HepG2 (cell line): Measurements from ENCODE around the gene MAP3K8. TPM values are rescaled to one million over a fixed set of nuclear protein-coding genes. Genes with fewer than 3 reads are reported as not detected.

Experiments used
- ARID3A ChIP-seq: IDR thresholded peaks from 2 replicates; pipeline ENCODE4 v1.6.1; 2012; ENCODE audit warnings: low read depth, low read length, improper control_type of control experiment
- PHF21A ChIP-seq: sonication (generic); formaldehyde crosslinking; IDR thresholded peaks from 2 replicates; pipeline ENCODE4 v1.5.0; 2020; ENCODE audit warnings: mild to moderate bottlenecking, missing genetic modification reagents
- REPIN1 ChIP-seq: sonication (generic); formaldehyde crosslinking; IDR thresholded peaks from 2 replicates; pipeline ENCODE4 v1.8.0; 2022; ENCODE audit warnings: missing genetic modification reagents, low read depth, mild to moderate bottlenecking, borderline replicate concordance
- SP1 ChIP-seq, 2 experiments: fragments of 450-650 bp in 1 of 2; sonication (generic) in 1 of 2; formaldehyde crosslinking in 1 of 2; IDR thresholded peaks; 2 replicates each; pipeline versions ENCODE4 v1.4.0 to v1.6.1; 2016 to 2020; ENCODE audit warnings: missing genetic modification reagents in 1 of 2
- SYNCRIP ChIP-seq: fragments of 200-400 bp; formaldehyde crosslinking; IDR thresholded peaks from 2 replicates; pipeline ENCODE4 v1.6.1; 2018; ENCODE audit warnings: mild to moderate bottlenecking, low read depth, low read length; ENCODE audit not compliant: insufficient read depth
- TARDBP ChIP-seq: sonication (generic); formaldehyde crosslinking; IDR thresholded peaks from 2 replicates; pipeline ENCODE4 v1.8.0; 2022; ENCODE audit warnings: mild to moderate bottlenecking, missing genetic modification reagents
- TCF7L2 ChIP-seq: IDR thresholded peaks from 2 replicates; pipeline ENCODE4 v1.6.1; 2011; ENCODE audit warnings: mild to moderate bottlenecking, low read depth, low read length, moderate library complexity
- TFAP4 ChIP-seq: sonication (generic); IDR thresholded peaks from 2 replicates; pipeline ENCODE4 v1.6.1; 2016; ENCODE audit warnings: low read depth, borderline replicate concordance
- ZNF138 ChIP-seq: sonication (generic); formaldehyde crosslinking; IDR thresholded peaks from 2 replicates; pipeline ENCODE4 v1.5.0; 2020; ENCODE audit warnings: mild to moderate bottlenecking, low read depth, missing genetic modification reagents
- ZNF280D ChIP-seq: sonication (generic); formaldehyde crosslinking; IDR thresholded peaks from 2 replicates; pipeline ENCODE4 v1.5.1; 2020; ENCODE audit warnings: mild to moderate bottlenecking, missing genetic modification reagents
- ZNF549 ChIP-seq: sonication (generic); formaldehyde crosslinking; IDR thresholded peaks from 2 replicates; pipeline ENCODE4 v1.5.0; 2020; ENCODE audit warnings: missing genetic modification reagents
- ZNF550 ChIP-seq: sonication (generic); formaldehyde crosslinking; IDR thresholded peaks from 2 replicates; pipeline ENCODE4 v1.4.0; 2020; ENCODE audit warnings: mild to moderate bottlenecking, missing genetic modification reagents, borderline replicate concordance
- ZNF749 ChIP-seq: sonication (generic); formaldehyde crosslinking; IDR thresholded peaks from 2 replicates; pipeline ENCODE4 v1.8.0; 2022; ENCODE audit warnings: mild to moderate bottlenecking, missing genetic modification reagents, moderate library complexity, borderline replicate concordance
- polyA plus RNA-seq, 8 experiments: library from polyadenylated mRNA; depleted of rRNA in 3 of 8; stranded (reverse) in 7 of 8; unstranded in 1 of 8; fragments of >200 nt; fragmentation: Illumina TruSeq in 4 of 8; extraction: Trizol in 4 of 8; gene quantifications; 2 replicates each; pipeline versions ENCODE4 v1.2.1 to v1.2.3, GENCODE V29; 2011 to 2016; ENCODE audit warnings: low read depth in 4 of 8, missing spikeins in 1 of 8, mixed read lengths in 1 of 8; ENCODE audit not compliant: insufficient read depth in 1 of 8
- total RNA-seq, 5 experiments: library from RNA; depleted of rRNA; stranded (reverse); fragments of >200 nt; fragmentation: Illumina TruSeq; extraction: Trizol; gene quantifications; 2 replicates each; pipeline ENCODE4 v1.2.3, GENCODE V29; 2016; ENCODE audit warnings: low read depth in 1 of 5
- TF ChIP-seq, protein P1 (sequence below): sonication (generic); formaldehyde crosslinking; IDR thresholded peaks from 2 replicates; pipeline ENCODE4 v1.5.0; 2020; ENCODE audit warnings: mild to moderate bottlenecking, missing genetic modification reagents
- TF ChIP-seq, protein P2 (sequence below): sonication (generic); formaldehyde crosslinking; IDR thresholded peaks from 2 replicates; pipeline ENCODE4 v1.4.0; 2020; ENCODE audit warnings: missing genetic modification reagents

The MAP3K8 gene
- total and polyA plus RNA-seq, 2 of the 13 experiments (the other 11 are each of a cell fraction or from before 2014, with no cell fraction given): 19.3 to 37.9 TPM

DNA sequence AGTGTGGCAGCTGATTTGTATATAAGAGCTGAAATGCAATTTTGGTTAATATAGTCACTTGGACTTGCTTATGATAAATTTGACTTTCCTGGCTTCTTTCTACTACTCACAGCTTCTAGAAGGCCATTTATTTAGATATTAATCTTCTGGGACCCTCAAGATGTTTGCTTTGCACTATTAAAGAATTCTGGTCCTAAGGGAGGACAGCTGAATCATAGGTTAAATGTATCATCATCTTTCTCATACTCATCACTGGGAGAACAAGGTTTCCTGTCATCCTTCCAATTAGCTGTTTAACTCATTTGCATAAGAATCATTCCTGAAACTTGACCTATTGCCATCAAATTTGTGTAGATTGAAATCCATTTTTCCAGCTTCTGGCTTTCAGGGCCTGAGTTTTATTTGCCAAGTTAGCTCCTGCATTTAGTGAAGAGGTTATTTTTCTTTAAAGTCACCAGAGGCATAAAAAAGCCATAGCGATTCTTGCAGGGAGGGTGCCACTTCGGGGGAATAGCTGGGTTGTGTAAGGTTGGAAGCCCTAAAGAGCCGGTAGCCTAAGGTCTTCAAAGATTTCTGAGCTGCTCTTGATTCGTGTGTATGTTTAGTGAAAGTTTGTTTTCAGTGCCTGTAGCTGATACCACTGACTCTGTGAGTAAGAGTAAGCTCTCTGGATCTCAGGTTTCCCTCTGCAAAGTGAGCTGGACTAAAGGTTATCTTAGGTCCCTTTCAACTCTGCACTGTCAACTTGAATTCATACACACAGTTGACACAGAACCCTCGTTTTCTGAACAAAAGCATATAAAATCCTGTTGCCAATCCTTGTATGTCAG lies 4.3 kb downstream of the MAP3K8 start (continued):
- TF ChIP-seq ZNF550 (no peak), ZNF749 (CRISPR knock-in tag) (no peak), ZNF549 (CRISPR knock-in tag) (no peak), PHF21A (CRISPR knock-in tag) (peak; percentile 63; the same call in 1 of the 2 replicates), SP1 (IDR thresholded peaks at IDR 0.05) (no peak), SP1 (CRISPR knock-in tag; IDR thresholded peaks at IDR 0.05) (no peak), ZNF138 (CRISPR knock-in tag) (no peak), TFAP4 (peak; percentile 17; the same call in 1 of the 2 replicates), REPIN1 (CRISPR knock-in tag) (peak; percentile 25; the same call in 1 of the 2 replicates), SYNCRIP (no peak), ARID3A (peak; percentile 54; the same call in 1 of the 2 replicates), TARDBP (CRISPR knock-in tag) (peak; percentile 75; the same call in 1 of the 2 replicates), TCF7L2 (peak; percentile 44; the same call in 1 of the 2 replicates), ZNF280D (CRISPR knock-in tag) (no peak)
- TF ChIP-seq, protein P1, sequence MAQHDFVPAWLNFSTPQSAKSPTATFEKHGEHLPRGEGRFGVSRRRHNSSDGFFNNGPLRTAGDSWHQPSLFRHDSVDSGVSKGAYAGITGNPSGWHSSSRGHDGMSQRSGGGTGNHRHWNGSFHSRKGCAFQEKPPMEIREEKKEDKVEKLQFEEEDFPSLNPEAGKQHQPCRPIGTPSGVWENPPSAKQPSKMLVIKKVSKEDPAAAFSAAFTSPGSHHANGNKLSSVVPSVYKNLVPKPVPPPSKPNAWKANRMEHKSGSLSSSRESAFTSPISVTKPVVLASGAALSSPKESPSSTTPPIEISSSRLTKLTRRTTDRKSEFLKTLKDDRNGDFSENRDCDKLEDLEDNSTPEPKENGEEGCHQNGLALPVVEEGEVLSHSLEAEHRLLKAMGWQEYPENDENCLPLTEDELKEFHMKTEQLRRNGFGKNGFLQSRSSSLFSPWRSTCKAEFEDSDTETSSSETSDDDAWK (CRISPR knock-in tag): no peak
- TF ChIP-seq, protein P2, sequence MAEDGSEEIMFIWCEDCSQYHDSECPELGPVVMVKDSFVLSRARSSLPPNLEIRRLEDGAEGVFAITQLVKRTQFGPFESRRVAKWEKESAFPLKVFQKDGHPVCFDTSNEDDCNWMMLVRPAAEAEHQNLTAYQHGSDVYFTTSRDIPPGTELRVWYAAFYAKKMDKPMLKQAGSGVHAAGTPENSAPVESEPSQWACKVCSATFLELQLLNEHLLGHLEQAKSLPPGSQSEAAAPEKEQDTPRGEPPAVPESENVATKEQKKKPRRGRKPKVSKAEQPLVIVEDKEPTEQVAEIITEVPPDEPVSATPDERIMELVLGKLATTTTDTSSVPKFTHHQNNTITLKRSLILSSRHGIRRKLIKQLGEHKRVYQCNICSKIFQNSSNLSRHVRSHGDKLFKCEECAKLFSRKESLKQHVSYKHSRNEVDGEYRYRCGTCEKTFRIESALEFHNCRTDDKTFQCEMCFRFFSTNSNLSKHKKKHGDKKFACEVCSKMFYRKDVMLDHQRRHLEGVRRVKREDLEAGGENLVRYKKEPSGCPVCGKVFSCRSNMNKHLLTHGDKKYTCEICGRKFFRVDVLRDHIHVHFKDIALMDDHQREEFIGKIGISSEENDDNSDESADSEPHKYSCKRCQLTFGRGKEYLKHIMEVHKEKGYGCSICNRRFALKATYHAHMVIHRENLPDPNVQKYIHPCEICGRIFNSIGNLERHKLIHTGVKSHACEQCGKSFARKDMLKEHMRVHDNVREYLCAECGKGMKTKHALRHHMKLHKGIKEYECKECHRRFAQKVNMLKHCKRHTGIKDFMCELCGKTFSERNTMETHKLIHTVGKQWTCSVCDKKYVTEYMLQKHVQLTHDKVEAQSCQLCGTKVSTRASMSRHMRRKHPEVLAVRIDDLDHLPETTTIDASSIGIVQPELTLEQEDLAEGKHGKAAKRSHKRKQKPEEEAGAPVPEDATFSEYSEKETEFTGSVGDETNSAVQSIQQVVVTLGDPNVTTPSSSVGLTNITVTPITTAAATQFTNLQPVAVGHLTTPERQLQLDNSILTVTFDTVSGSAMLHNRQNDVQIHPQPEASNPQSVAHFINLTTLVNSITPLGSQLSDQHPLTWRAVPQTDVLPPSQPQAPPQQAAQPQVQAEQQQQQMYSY: no peak
